Midbrain (tissue), 1 donor: ENCODE data around the gene TAPBPL.
A peak's percentile ranks its signal among the peaks of the same experiment; 100 is the strongest.
"Not testable (repeated sequence)": the region's sequence is repeated elsewhere in the genome, so short reads cannot be mapped to it uniquely, and the experiment has no call there.

Source experiments
- DNase-seq: peaks from one replicate; lab custom pipeline; 2025; lab: John Stamatoyannopoulos, UW

The TAPBPL gene, protein sequence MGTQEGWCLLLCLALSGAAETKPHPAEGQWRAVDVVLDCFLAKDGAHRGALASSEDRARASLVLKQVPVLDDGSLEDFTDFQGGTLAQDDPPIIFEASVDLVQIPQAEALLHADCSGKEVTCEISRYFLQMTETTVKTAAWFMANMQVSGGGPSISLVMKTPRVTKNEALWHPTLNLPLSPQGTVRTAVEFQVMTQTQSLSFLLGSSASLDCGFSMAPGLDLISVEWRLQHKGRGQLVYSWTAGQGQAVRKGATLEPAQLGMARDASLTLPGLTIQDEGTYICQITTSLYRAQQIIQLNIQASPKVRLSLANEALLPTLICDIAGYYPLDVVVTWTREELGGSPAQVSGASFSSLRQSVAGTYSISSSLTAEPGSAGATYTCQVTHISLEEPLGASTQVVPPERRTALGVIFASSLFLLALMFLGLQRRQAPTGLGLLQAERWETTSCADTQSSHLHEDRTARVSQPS

DNA sequence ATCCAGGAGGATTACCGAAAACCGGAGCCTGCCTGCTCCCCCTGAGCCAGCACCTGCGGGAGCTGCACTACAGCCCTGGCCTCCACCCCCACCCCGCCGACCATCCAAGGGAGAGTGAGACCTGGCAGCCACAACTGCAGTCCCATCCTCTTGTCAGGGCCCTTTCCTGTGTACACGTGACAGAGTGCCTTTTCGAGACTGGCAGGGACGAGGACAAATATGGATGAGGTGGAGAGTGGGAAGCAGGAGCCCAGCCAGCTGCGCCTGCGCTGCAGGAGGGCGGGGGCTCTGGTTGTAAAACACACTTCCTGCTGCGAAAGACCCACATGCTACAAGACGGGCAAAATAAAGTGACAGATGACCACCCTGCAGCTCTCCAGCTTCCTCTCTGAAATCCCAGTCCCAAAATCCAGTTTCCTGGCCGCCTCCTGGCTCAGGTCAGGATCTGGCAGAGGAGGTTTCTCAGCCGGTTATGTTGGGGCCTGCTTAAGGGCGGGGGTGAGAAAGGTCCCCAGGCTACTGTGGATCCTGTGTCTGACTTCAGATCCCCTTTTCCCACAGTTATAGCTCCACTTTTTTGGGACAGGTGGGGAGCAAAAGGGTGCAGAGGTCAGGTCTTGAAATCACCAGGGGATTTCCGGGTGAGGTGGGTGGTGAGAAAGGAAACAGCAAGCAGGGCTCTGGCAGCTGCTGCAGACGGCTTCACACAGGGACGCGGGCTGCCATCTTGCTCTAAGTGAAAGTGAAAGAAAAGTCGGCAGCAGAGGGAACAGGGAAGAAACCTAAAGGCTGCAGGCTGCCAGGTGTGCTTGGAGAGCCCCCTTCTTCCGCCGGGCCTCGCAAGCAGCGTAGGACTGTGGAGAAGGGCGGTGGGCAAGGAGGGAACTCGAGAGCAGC lies at the start of gene TAPBPL:
Gene TAPBPL (plus strand): TSS at position 695 of the 897 bp plus-strand sequence. CDS start 207 bp downstream, outside the sequence.
- peak; percentile 90 for DNase-seq

GRCh38 chr12:6404390-6404789 lies 47.5 kb upstream of the TAPBPL start:
- no peak for DNase-seq

DNA sequence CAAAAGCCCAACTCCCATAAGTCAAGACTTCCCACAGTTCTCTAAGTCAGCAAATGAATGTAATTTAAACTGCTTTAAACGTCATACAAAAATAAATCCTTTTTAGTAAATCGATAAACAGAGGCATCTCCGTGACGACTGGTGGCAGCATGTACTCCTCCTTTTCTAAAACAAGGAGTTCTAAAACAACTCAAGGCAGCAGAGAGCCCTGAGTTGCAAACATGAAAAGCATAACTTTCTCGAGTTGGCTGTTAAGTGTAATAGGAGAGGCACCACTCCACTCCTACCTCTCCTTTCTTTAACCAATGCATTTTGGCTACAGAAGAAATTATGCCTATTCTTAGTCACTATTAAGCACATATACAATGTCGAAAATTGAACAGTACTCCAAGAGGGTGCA lies 45.9 kb upstream of the TAPBPL start:
- no peak for DNase-seq

GRCh38 chr12:6407236-6407954 lies 44.4 kb upstream of the TAPBPL start:
- DNase-seq, result no peak

- DNase-seq, result peak; percentile 3
These were observed 35.2 kb upstream of the TAPBPL start for GRCh38 chr12:6416596-6416995.

DNA sequence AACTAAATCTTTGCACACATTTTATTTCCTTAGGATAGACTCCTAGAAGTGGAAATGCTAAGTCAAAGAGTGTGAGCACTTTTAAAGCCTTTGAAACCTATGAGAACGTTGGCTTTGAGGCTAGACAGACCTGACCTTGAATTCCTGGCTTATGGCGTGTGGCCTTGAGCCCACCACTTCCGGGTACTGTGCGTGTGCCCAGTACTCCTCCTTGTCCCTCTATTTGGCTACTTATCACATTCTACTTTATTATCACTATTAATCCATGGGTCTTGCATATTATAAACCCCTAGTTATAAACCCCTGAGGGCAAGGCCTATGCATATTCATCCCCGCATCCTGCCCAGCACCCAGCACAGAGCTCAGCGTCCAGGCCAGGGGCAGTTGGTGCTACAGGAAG lies 33.0 kb upstream of the TAPBPL start:
- no peak for DNase-seq

GRCh38 chr12:6420364-6420763 lies 31.5 kb upstream of the TAPBPL start:
- DNase-seq, result no peak

GRCh38 chr12:6423267-6424007 lies 28.4 kb upstream of the TAPBPL start:
- DNase-seq, result peak; percentile 90

- DNase-seq, result peak; percentile 17
These were observed 27.9 kb upstream of the TAPBPL start for GRCh38 chr12:6424008-6424347.

DNA sequence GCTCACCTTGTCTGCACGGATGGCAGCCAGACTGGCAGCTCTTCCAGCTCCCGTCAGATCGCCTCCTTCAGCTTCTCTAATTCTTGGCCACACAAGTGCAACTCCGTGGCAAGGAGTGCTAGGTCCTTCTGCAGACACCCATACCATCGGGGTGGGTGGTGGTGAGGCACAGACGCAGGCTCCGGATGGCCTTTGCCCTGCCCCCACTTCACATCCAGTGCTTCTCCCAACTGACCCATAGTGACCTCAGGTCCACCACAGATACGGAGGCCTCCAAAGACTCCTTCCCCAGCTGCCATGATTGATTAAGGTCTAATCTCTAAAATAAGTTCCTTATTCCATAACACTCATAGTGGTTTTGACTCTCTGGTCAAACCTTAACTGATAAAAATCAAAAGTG lies 27.0 kb upstream of the TAPBPL start:
- no peak for DNase-seq

GRCh38 chr12:6425590-6426531 lies 26.0 kb upstream of the TAPBPL start:
- peak; percentile 8 for DNase-seq

DNA sequence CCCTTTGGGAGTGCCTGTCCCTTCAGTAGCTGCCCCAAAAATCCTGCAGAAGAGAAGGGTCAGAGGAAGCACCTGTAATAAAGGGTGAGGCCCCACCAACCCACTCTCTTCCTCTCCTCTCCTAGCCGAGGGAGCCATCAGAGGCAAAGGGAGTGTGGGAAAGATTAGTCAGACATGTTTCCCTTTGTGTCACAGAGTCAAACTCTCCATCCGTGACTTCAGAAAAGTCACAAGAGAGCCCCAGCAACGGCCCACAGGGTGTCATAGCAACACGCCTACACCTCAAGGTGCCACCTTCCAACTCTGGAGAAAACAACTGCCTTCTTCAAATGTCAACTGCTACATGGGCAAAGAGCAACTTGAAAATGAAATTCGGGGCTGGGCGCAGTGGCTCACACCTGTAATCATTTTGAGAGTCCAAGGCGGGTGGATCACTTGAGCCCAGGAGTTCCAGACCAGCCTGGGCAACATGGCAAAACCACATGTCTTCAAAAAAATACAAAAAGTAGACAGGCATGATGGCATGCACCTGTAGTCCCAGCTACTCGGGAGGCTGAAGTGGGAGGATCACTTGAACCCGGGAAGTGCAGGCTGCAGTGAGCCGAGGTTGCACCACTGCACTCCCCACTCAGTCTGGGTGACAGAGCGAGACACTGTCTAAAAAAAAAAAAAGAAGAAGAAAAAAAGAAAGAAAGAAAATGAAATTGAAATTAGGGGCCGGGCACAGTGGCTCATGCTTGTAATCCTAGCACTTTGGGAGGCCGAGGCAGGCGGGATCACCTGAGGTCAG lies 24.8 kb upstream of the TAPBPL start:
- DNase-seq, result no peak

DNA sequence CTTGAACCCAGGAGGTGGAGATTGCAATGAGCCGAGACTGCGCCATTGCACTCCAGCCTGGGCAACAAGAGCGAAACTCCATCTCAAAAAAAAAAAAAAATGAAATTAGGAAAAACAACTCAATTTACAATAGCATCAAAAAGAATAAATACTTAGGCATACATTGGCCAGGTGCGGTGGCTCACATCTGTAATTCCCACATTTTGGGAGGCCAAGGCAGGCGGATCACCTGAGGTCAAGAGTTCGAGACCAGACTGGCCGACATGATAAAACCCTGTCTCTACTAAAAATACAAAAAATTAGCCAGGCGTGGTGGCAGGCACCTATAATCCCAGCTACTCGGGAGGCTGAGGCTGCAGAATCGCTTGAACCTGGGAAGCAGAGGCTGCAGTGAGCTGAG lies 24.0 kb upstream of the TAPBPL start:
- not testable (repeated sequence) for DNase-seq

- DNase-seq, result no peak
These were observed 23.5 kb upstream of the TAPBPL start for GRCh38 chr12:6428326-6428725.

DNA sequence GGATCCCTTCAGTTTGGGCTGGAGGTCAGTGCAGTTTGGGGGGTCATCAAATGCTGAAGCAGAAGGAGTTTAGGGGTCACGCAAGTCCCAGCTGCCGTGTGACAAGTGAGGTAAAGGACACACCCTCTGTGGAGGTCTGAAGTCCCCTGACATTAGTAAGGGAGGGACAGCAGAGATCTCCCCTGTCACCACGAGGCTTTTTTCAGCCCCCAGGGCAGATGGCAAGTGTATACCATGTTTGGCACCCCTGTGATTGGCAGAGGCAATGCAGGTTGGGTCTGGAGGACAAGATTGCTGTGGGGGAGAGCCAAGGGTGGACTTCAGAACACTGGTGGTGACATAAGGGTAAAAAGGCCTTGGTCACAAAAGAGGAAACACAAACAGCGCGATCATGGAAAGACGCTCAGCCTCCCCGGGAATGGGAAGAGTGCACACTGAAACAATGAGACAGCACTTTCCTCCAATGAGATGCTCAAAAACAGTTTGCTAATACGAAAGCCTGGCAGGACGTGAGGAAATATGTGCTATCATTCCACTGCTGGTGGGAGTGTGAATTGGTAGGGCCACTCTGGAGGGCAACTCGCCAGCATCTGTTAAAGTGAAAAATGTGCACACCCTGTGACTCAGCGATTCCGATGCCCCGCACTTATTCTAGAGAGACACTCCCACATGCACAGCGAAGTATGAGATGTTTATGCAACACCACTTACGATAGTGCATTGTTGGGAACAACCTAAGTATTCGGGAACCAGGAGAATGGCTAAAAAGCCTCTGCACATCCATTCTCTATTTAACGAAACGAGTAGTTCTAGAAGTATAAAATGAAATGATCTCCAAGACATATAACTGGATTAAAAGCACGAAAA lies 21.5 kb upstream of the TAPBPL start:
- DNase-seq, result peak; percentile 20

DNA sequence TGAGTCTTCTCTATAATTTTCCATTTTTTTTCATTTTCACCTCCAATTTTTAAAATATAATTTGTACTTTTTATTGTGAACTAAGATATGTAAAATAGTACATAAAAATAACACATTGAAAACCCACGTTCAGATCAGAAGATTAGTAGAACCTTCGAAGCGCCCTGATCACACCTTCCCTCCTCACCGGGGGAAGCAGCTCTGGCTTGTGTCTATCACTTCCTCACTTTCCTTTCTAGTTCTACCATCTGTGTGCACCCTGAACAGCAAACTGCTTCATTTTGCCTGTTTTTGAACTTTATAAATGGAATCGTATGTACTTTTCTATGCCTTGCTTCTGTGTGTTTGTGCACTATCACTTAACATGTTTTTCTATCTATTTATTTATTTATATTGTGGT lies 18.9 kb upstream of the TAPBPL start:
- no peak for DNase-seq

DNA sequence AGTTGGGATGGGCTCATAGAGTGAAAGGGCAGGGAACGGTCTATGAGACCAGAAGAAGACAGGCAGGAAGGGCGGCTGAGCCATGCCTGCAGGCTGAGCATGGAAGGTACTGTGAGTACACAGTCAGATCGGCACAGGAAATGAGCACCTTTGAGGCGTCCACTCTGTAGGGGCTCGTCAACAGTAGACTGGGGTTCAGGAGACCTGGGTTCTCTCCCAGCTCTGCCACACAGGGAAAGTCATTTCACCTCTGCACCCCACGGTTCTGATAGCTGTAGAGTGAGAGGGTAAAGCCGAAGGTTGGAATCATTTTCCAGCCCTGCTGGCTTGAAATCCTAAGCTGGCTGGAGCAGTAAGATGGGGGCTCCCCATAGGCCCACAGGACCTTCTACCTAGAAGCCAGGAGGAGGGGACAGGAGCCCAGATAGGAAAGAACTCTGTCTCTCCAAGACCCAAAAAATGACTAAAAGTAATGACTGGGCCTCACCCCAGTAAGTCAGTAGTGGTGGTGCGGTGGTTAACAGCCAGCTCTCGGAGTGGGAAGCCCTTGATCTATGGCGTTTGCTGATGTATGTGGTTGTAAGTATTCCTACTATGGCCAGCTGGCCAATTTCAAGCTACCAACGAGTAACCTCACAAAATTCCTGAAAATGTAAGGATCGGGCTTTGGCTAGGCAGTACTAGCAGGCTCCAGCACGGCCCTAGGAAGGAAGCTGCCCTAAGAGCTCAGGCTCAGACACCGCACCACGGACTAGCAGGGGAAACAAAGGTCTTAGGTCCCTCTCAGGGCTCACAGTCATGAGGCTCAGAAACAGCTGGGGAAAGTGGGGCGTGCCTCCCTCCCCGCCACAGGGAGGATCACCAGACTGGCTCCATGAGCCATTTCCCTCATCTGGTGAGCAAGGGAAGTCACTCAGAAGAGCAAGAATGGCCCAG lies 17.4 kb upstream of the TAPBPL start:
- DNase-seq, result no peak
